Adrenal gland (tissue), 12 donors: ENCODE results near the gene FBLN2. TPM values are rescaled to one million over a fixed set of nuclear protein-coding genes. Genes with fewer than 3 reads are reported as not detected.
A peak's percentile ranks its signal among the peaks of the same experiment; 100 is the strongest.

ENCODE experiments used
- DNase-seq, 7 donors: peaks; one replicate each; pipeline ENCODE4 v3.0.0-alpha.2; 2019 to 2020
- H3K27ac ChIP-seq, 5 donors: fragments of 200-600 bp; sonication (generic) in 4 of 5; 1 replicate in 3 of 5; 2 replicates in 2 of 5; pipeline versions ENCODE4 v1.5.1 to v1.8.0; 2016 to 2020; ENCODE audit warnings: mild to moderate bottlenecking in 1 of 5
- H3K27me3 ChIP-seq: fragments of 200-600 bp; 2 replicates; pipeline ENCODE4 v1.8.0; 2021
- H3K36me3 ChIP-seq, 2 donors: fragments of 200-600 bp; replicated peaks in 1 of 2; 1 replicate in 1 of 2; 2 replicates in 1 of 2; pipeline versions ENCODE4 v1.5.1 to v1.8.0; 2018 to 2022
- H3K4me1 ChIP-seq, 2 donors: fragments of 200-600 bp; replicated peaks in 1 of 2; 1 replicate in 1 of 2; 2 replicates in 1 of 2; pipeline versions ENCODE4 v1.5.1 to v1.8.0; 2018 to 2021
- H3K4me3 ChIP-seq, 4 donors: fragments of 200-600 bp; sonication (generic) in 3 of 4; one replicate each; pipeline ENCODE4 v1.5.1; 2016 to 2018
- H3K9me3 ChIP-seq, 3 donors: fragments of 200-600 bp; sonication (generic) in 1 of 3; replicated peaks in 1 of 3; 1 replicate in 2 of 3; 2 replicates in 1 of 3; pipeline versions ENCODE4 v1.5.1 to v1.8.0; 2016 to 2021
- CTCF ChIP-seq, 6 experiments: fragments of 450-650 bp in 4 of 6; fragments of 200-600 bp in 2 of 6; sonication (generic) in 1 of 6; IDR thresholded peaks; 1 replicate in 5 of 6; 2 replicates in 1 of 6; pipeline versions ENCODE4 v1.5.1 to v1.8.0; 2016 to 2021; ENCODE audit warnings: antibody characterized with exemption in 6 of 6, mild to moderate bottlenecking in 2 of 6, moderate library complexity in 1 of 6
- POLR2A ChIP-seq, 2 donors: fragments of 450-650 bp; IDR thresholded peaks; one replicate each; pipeline ENCODE4 v1.6.1; 2017; ENCODE audit warnings: antibody characterized with exemption in 2 of 2, mild to moderate bottlenecking in 2 of 2, moderate library complexity in 1 of 2
- WGBS, 4 donors: extraction: QIAGEN DNeasy Blood & Tissue Kit in 2 of 4; methylation state at CpG; one replicate each; pipeline versions ENCODE4 v1.1.5 to v1.1.7; 2013 to 2017; 5-methylcytosine and 5-hydroxymethylcytosine counted together
- intact Hi-C, 2 donors: fragments of 100-400 bp; cut with DNase I; formaldehyde crosslinking; loops; one replicate each; pipeline versions ENCODE4 v1.14.1 to v1.15.0; 2022 to 2023
- polyA plus RNA-seq, 3 donors: library from polyadenylated mRNA; stranded (reverse); fragments of 200-250 nt in 2 of 3; fragments of 350-450 nt in 1 of 3; fragmentation: Illumina TruSeq in 1 of 3; extraction: RNeasy Lipid Tissue Mini Kit (QIAGEN cat#74804) in 1 of 3; gene quantifications; one replicate each; pipeline ENCODE4 v1.2.3, GENCODE V29; 2013 to 2014
- total RNA-seq, 9 donors: library from RNA; depleted of rRNA in 4 of 9; stranded (reverse); fragments of >200 nt in 4 of 9; fragments of 120-200 nt in 1 of 9; fragmentation: NEBNext Ultra II Directional in 1 of 9; extraction: Animal tissue kit (Norgen Biotek cat#: 25700) in 1 of 9; gene quantifications; one replicate each; pipeline versions ENCODE4 v1.1.0 to v1.2.4, GENCODE V29; 2013 to 2023
- donor health status: healthy with polysubstance abuse.
- donor health status: Bipolar disorder and iron deficiency.
- donor health status: DM: yes; HTN: yes; CAD: no.
- donor health status: DM: no; HTN: no; CAD: no.
- donor health status: DM: no; HTN: no; CAD: no.
- donor health status: DM: yes; HTN: yes; CAD: no.

The FBLN2 gene
- total and polyA plus RNA-seq, 12 donors, result 1.8 to 31.5 (median 7.0) TPM

DNA sequence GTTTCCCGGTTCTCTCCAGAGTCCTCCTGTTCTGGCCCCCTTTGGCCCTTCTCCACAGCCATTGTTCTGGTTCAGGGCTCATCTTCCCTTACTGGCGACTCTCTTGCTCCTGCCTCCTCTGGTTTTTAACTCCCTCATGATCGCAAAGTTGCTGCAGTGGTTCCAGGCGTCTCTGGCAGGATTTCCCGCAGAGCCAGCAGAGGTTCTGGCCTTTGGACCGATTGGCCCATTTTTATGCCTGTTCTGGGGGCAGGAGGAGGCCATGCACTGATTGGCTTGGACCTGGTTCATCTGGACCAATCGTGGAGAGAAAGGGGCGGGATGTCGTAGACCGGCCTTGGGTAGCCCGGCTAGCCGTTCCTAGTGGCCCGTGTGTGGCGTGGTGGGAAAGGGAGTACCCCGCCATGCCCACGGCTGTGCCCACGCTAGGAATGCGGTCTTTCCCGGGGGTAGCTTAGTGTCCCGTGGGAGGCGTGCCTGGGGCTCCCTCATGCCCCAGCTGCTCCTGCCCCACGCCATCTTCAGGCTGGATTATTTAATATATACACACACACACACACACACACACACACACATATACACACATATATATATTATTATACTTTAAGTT lies 113.4 kb downstream of the FBLN2 start:
- no peaks in the 10 kb centered on the region for H3K4me1 ChIP-seq
- H3K9me3 ChIP-seq, result no peaks in the 10 kb centered on the region
- peaks cover 6% of the 10 kb centered on the region for H3K27me3 ChIP-seq
- 86 to 90% (median 89%) methylated on average over 20 to 22 of the region's 22 CpGs for WGBS, 4 donors
- intact Hi-C loops, result no loop called here
- no peaks in the 10 kb centered on the region for H3K36me3 ChIP-seq
- DNase-seq, result no peak
- no peak overlapping the region for H3K27ac ChIP-seq
- no peak for TF ChIP-seq CTCF (IDR thresholded peaks at IDR 0.05)
- no peak for TF ChIP-seq POLR2A (IDR thresholded peaks at IDR 0.05)
- no peak overlapping the region for H3K4me3 ChIP-seq

GRCh38 chr3:13663781-13664535 lies 115.0 kb downstream of the FBLN2 start:
- no peaks in the 10 kb centered on the region for H3K4me1 ChIP-seq
- no peak overlapping the region for H3K4me3 ChIP-seq
- no peak overlapping the region for H3K27ac ChIP-seq
- DNase-seq, result no peak
- TF ChIP-seq POLR2A (IDR thresholded peaks at IDR 0.05) (no peak), CTCF (IDR thresholded peaks at IDR 0.05) (no peak)
- no peaks in the 10 kb centered on the region for H3K36me3 ChIP-seq
- 74 to 86% (median 82%) methylated on average over 11 to 16 of the region's 16 CpGs for WGBS, 4 donors
- intact Hi-C loops, result no loop called here
- H3K27me3 ChIP-seq, result peaks cover 6% of the 10 kb centered on the region
- no peaks in the 10 kb centered on the region for H3K9me3 ChIP-seq

- TF ChIP-seq CTCF (IDR thresholded peaks at IDR 0.05) (no peak), POLR2A (IDR thresholded peaks at IDR 0.05) (no peak)
- DNase-seq, result peak in 5 of 7 donors; percentile 33 to 49 (median 39)
- Histone ChIP-seq H3K27ac (no peak overlapping the region), H3K4me3 (no peak overlapping the region), H3K36me3 (no peaks in the 10 kb centered on the region), H3K27me3 (peaks cover 6% of the 10 kb centered on the region), H3K4me1 (no peaks in the 10 kb centered on the region), H3K9me3 (no peaks in the 10 kb centered on the region)
- intact Hi-C loops, result no loop called here
- WGBS, 4 donors, result 48 to 65% (median 50%) methylated on average over 9 to 16 of the region's 16 CpGs
These were observed 116.8 kb downstream of the FBLN2 start for GRCh38 chr3:13665582-13666226.

DNA sequence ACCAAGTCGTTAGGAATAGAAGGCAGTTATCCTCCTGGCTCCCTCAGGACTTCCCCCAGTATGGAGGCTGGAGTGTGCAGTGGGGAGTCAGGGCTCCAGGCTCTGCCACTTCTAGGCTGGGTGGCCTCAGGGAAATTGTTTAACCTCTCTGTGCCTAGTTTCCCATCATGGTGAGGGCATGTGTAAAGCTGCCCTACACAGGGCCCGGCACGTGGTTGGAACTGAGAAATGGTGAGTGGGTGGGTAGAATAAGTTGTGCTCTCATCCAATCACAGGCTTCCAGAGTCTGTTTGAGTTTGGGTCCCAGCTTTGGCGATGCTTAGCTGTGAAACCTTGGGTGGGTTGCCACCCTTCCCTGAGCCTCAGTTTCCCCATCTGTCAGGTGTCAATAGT lies 117.3 kb downstream of the FBLN2 start:
- Histone ChIP-seq H3K27me3 (peaks cover 10% of the 10 kb centered on the region), H3K36me3 (no peaks in the 10 kb centered on the region), H3K9me3 (no peaks in the 10 kb centered on the region), H3K4me3 (no peak overlapping the region), H3K27ac (no peak overlapping the region), H3K4me1 (no peaks in the 10 kb centered on the region)
- intact Hi-C loops, result no loop called here
- TF ChIP-seq POLR2A (IDR thresholded peaks at IDR 0.05) (no peak), CTCF (IDR thresholded peaks at IDR 0.05) (no peak)
- WGBS, 4 donors, result 63 to 87% (median 67%) methylated on average over 3 to 4 of the region's 4 CpGs
- DNase-seq, result no peak
